ENCODE data around the gene DISP3.

Gene DISP3

GRCh38 chr1:11486231-11487009 is 7.5 kb downstream of the DISP3 start:
- no peaks in the 10 kb centered on the region for H3K9me3 Mint-ChIP-seq
- H3K27me3 Mint-ChIP-seq: peaks cover 16% of the 10 kb centered on the region
- no peaks in the 10 kb centered on the region for H3K36me3 Mint-ChIP-seq (ENCODE audit: low read depth)
- no peak overlapping the region for H3K27ac Mint-ChIP-seq
- intact Hi-C loops (cut with micrococcal nuclease): no loop called here
- no peak overlapping the region for H3K4me3 Mint-ChIP-seq
- H3K4me1 Mint-ChIP-seq (ENCODE audit: low read depth): no peaks in the 10 kb centered on the region

GRCh38 chr1:11487196-11487751 is 8.3 kb downstream of the DISP3 start:
- Mint-ChIP-seq H3K9me3 (no peaks in the 10 kb centered on the region), H3K36me3 (ENCODE audit: low read depth) (no peaks in the 10 kb centered on the region), H3K4me1 (ENCODE audit: low read depth) (no peaks in the 10 kb centered on the region), H3K4me3 (no peak overlapping the region), H3K27ac (no peak overlapping the region), H3K27me3 (peaks cover 14% of the 10 kb centered on the region)
- intact Hi-C loops (cut with micrococcal nuclease): no loop called here

- peaks cover 12% of the 10 kb centered on the region for H3K27me3 Mint-ChIP-seq
- no peaks in the 10 kb centered on the region for H3K36me3 Mint-ChIP-seq (ENCODE audit: low read depth)
- H3K9me3 Mint-ChIP-seq: no peaks in the 10 kb centered on the region
- H3K4me1 Mint-ChIP-seq (ENCODE audit: low read depth): no peaks in the 10 kb centered on the region
- intact Hi-C loops (cut with micrococcal nuclease): no loop called here
- H3K27ac Mint-ChIP-seq: no peak overlapping the region
- no peak overlapping the region for H3K4me3 Mint-ChIP-seq
Measured at GRCh38 chr1:11488201-11488770, 9.3 kb downstream of the DISP3 start.

GRCh38 chr1:11488966-11489625 is 10.1 kb downstream of the DISP3 start:
- peaks cover 12% of the 10 kb centered on the region for H3K27me3 Mint-ChIP-seq
- no peaks in the 10 kb centered on the region for H3K36me3 Mint-ChIP-seq (ENCODE audit: low read depth)
- no peak overlapping the region for H3K27ac Mint-ChIP-seq
- H3K4me1 Mint-ChIP-seq (ENCODE audit: low read depth): no peaks in the 10 kb centered on the region
- intact Hi-C loops (cut with micrococcal nuclease): no loop called here
- H3K4me3 Mint-ChIP-seq: no peak overlapping the region
- H3K9me3 Mint-ChIP-seq: no peaks in the 10 kb centered on the region

GRCh38 chr1:11492235-11492634 is 13.3 kb downstream of the DISP3 start:
- H3K9me3 Mint-ChIP-seq: no peaks in the 10 kb centered on the region
- no peak overlapping the region for H3K27ac Mint-ChIP-seq
- H3K27me3 Mint-ChIP-seq: peaks cover 4% of the 10 kb centered on the region

GRCh38 chr1:11493972-11494655 is 15.2 kb downstream of the DISP3 start:
- H3K4me1 Mint-ChIP-seq (ENCODE audit: low read depth): no peaks in the 10 kb centered on the region
- no peak overlapping the region for H3K27ac Mint-ChIP-seq
- H3K4me3 Mint-ChIP-seq: no peak overlapping the region
- H3K27me3 Mint-ChIP-seq: no peaks in the 10 kb centered on the region
- H3K36me3 Mint-ChIP-seq (ENCODE audit: low read depth): no peaks in the 10 kb centered on the region
- intact Hi-C loops (cut with micrococcal nuclease): no loop called here
- H3K9me3 Mint-ChIP-seq: no peaks in the 10 kb centered on the region

More at GRCh38 chr1:11492235-11492634, 13.3 kb downstream of the DISP3 start:
- no peaks in the 10 kb centered on the region for H3K36me3 Mint-ChIP-seq (ENCODE audit: low read depth)
- intact Hi-C loops (cut with micrococcal nuclease): no loop called here
- H3K4me3 Mint-ChIP-seq: no peak overlapping the region
- H3K4me1 Mint-ChIP-seq (ENCODE audit: low read depth): no peaks in the 10 kb centered on the region

GRCh38 chr1:11494771-11495170 is 15.8 kb downstream of the DISP3 start:
- Mint-ChIP-seq H3K36me3 (ENCODE audit: low read depth) (no peaks in the 10 kb centered on the region), H3K4me3 (no peak overlapping the region), H3K27me3 (peaks cover 4% of the 10 kb centered on the region), H3K9me3 (no peaks in the 10 kb centered on the region), H3K27ac (no peak overlapping the region), H3K4me1 (ENCODE audit: low read depth) (no peaks in the 10 kb centered on the region)
- intact Hi-C loops (cut with micrococcal nuclease): no loop called here

- Mint-ChIP-seq H3K9me3 (no peaks in the 10 kb centered on the region), H3K4me1 (ENCODE audit: low read depth) (no peaks in the 10 kb centered on the region), H3K36me3 (ENCODE audit: low read depth) (no peaks in the 10 kb centered on the region), H3K27ac (no peak overlapping the region), H3K4me3 (no peak overlapping the region), H3K27me3 (peaks cover 6% of the 10 kb centered on the region)
- intact Hi-C loops (cut with micrococcal nuclease): no loop called here
Measured at GRCh38 chr1:11495579-11495978, 16.6 kb downstream of the DISP3 start.

- intact Hi-C loops (cut with micrococcal nuclease): no loop called here
- Mint-ChIP-seq H3K4me1 (ENCODE audit: low read depth) (no peaks in the 10 kb centered on the region), H3K4me3 (no peak overlapping the region), H3K27me3 (peaks cover 16% of the 10 kb centered on the region), H3K27ac (no peak overlapping the region), H3K9me3 (peaks cover 3% of the 10 kb centered on the region), H3K36me3 (ENCODE audit: low read depth) (no peaks in the 10 kb centered on the region)
Measured at GRCh38 chr1:11496551-11497080, 17.7 kb downstream of the DISP3 start.

GRCh38 chr1:11498956-11499594 is 20.1 kb downstream of the DISP3 start:
- Mint-ChIP-seq H3K36me3 (ENCODE audit: low read depth) (no peaks in the 10 kb centered on the region), H3K4me1 (ENCODE audit: low read depth) (no peaks in the 10 kb centered on the region), H3K27ac (no peak overlapping the region), H3K4me3 (no peak overlapping the region), H3K9me3 (peaks cover 21% of the 10 kb centered on the region), H3K27me3 (peaks cover 23% of the 10 kb centered on the region)
- intact Hi-C loops (cut with micrococcal nuclease): no loop called here

- H3K4me3 Mint-ChIP-seq: no peak overlapping the region
- no peak overlapping the region for H3K27ac Mint-ChIP-seq
- H3K4me1 Mint-ChIP-seq (ENCODE audit: low read depth): no peaks in the 10 kb centered on the region
- H3K36me3 Mint-ChIP-seq (ENCODE audit: low read depth): no peaks in the 10 kb centered on the region
- H3K27me3 Mint-ChIP-seq: peaks cover 23% of the 10 kb centered on the region
- H3K9me3 Mint-ChIP-seq: peaks cover 27% of the 10 kb centered on the region
- intact Hi-C loops (cut with micrococcal nuclease): no loop called here
Measured at GRCh38 chr1:11499601-11500331, 20.8 kb downstream of the DISP3 start.

- Mint-ChIP-seq H3K36me3 (ENCODE audit: low read depth) (no peaks in the 10 kb centered on the region), H3K27me3 (peaks cover 23% of the 10 kb centered on the region), H3K4me1 (ENCODE audit: low read depth) (no peaks in the 10 kb centered on the region), H3K27ac (no peak overlapping the region), H3K4me3 (no peak overlapping the region), H3K9me3 (peaks cover 38% of the 10 kb centered on the region)
- intact Hi-C loops (cut with micrococcal nuclease): no loop called here
Measured at GRCh38 chr1:11500881-11501280, 21.9 kb downstream of the DISP3 start.

- Mint-ChIP-seq H3K4me1 (ENCODE audit: low read depth) (no peaks in the 10 kb centered on the region), H3K4me3 (no peak overlapping the region), H3K9me3 (peaks cover 44% of the 10 kb centered on the region), H3K27me3 (peaks cover 23% of the 10 kb centered on the region), H3K27ac (no peak overlapping the region), H3K36me3 (ENCODE audit: low read depth) (no peaks in the 10 kb centered on the region)
- intact Hi-C loops (cut with micrococcal nuclease): no loop called here
Measured at GRCh38 chr1:11501491-11501897, 22.5 kb downstream of the DISP3 start.
